RWPE2 (cell line): Measurements from ENCODE around the gene CDC6.

Experiments
- ATAC-seq: fragments of 200-7000 bp; cut with Tn5 transposase; 3 replicates; pipeline ENCODE4 v1.9.1; 2021; ENCODE audit warnings: low read depth
- DNase-seq: peaks from one replicate; pipeline ENCODE4 v3.0.0-alpha.2; 2020; ENCODE audit warnings: low spot score
- H3K27ac ChIP-seq: fragments of 450-650 bp; 2 replicates; pipeline ENCODE4 v1.5.1; 2017; ENCODE audit warnings: mild to moderate bottlenecking; ENCODE audit not compliant: poor library complexity, severe bottlenecking
- H3K27me3 ChIP-seq: fragments of 250-450 bp; sonication (Bioruptor Pico); 2 replicates; pipeline ENCODE4 v1.5.1; 2021; ENCODE audit warnings: mild to moderate bottlenecking, moderate library complexity; ENCODE audit not compliant: insufficient read depth, poor library complexity, severe bottlenecking
- H3K36me3 ChIP-seq: fragments of 250-450 bp; sonication (Bioruptor Pico); 2 replicates; pipeline ENCODE4 v1.5.1; 2020; ENCODE audit warnings: low read depth, mild to moderate bottlenecking, moderate library complexity
- H3K4me1 ChIP-seq: fragments of 250-450 bp; sonication (Bioruptor Pico); 2 replicates; pipeline ENCODE4 v1.5.1; 2021; ENCODE audit warnings: mild to moderate bottlenecking, moderate library complexity; ENCODE audit not compliant: insufficient read depth, poor library complexity, severe bottlenecking
- H3K4me3 ChIP-seq: fragments of 250-450 bp; sonication (Bioruptor Pico); 2 replicates; pipeline ENCODE4 v1.5.1; 2021; ENCODE audit warnings: mild to moderate bottlenecking, moderate library complexity; ENCODE audit not compliant: severe bottlenecking
- H3K9me3 ChIP-seq: fragments of 250-450 bp; sonication (Bioruptor Pico); 2 replicates; pipeline ENCODE4 v1.5.1; 2021; ENCODE audit warnings: mild to moderate bottlenecking, moderate library complexity; ENCODE audit not compliant: severe bottlenecking
- TF ChIP-seq, protein P1 (sequence below): fragments of 450-650 bp; IDR thresholded peaks from one replicate; pipeline ENCODE4 v1.5.1; 2017; ENCODE audit warnings: mild to moderate bottlenecking, moderate library complexity; ENCODE audit not compliant: poor library complexity, severe bottlenecking

Gene CDC6

GRCh38 chr17:40326014-40326831 is 38.5 kb downstream of the CDC6 start:
- Histone ChIP-seq H3K27ac (peak overlapping the region; percentile 97), H3K4me3 (no peak overlapping the region), H3K36me3 (peaks cover 14% of the 10 kb centered on the region), H3K27me3 (no peaks in the 10 kb centered on the region), H3K4me1 (peaks cover 57% of the 10 kb centered on the region), H3K9me3 (no peaks in the 10 kb centered on the region)
- ATAC-seq (no peak), DNase-seq (no peak)
- TF ChIP-seq, protein P1, sequence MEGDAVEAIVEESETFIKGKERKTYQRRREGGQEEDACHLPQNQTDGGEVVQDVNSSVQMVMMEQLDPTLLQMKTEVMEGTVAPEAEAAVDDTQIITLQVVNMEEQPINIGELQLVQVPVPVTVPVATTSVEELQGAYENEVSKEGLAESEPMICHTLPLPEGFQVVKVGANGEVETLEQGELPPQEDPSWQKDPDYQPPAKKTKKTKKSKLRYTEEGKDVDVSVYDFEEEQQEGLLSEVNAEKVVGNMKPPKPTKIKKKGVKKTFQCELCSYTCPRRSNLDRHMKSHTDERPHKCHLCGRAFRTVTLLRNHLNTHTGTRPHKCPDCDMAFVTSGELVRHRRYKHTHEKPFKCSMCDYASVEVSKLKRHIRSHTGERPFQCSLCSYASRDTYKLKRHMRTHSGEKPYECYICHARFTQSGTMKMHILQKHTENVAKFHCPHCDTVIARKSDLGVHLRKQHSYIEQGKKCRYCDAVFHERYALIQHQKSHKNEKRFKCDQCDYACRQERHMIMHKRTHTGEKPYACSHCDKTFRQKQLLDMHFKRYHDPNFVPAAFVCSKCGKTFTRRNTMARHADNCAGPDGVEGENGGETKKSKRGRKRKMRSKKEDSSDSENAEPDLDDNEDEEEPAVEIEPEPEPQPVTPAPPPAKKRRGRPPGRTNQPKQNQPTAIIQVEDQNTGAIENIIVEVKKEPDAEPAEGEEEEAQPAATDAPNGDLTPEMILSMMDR: no peak

GRCh38 chr17:40326832-40327199 is 39.1 kb downstream of the CDC6 start:
- ATAC-seq (no peak), DNase-seq (no peak)
- no peaks in the 10 kb centered on the region for H3K27me3 ChIP-seq
- TF ChIP-seq, protein P1: no peak
- peaks cover 52% of the 10 kb centered on the region for H3K4me1 ChIP-seq
- no peak overlapping the region for H3K4me3 ChIP-seq
- peak overlapping the region; percentile 97 for H3K27ac ChIP-seq
- H3K9me3 ChIP-seq: no peaks in the 10 kb centered on the region
- H3K36me3 ChIP-seq: peaks cover 20% of the 10 kb centered on the region

DNA sequence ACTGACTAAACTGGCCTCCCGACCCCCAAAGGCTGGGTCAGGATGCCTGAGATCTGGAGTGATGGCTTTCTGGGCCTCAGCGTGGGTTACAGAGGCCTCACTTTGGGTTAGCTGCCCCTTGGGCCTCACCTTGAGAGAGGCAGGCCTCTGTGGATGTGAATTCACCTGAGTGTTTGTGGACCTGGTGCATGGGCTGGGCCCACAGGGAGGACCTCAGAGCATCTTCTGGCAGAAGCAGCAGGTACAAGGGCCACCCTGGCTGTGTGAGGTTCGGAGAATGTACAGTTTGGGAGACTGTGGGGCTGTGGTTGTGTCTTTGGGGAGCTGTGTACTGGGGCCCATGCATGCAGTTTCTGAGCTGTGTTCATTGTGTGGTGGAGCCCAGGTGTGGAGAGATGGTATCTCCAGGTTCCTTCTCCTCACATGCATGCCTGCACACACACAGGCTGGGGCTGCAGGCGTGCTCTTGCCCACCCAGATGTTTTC is 39.6 kb downstream of the CDC6 start:
- no peak overlapping the region for H3K4me3 ChIP-seq
- H3K36me3 ChIP-seq: peaks cover 20% of the 10 kb centered on the region
- DNase-seq: no peak
- no peak for ATAC-seq
- H3K9me3 ChIP-seq: no peaks in the 10 kb centered on the region
- TF ChIP-seq, protein P1: no peak
- peak overlapping the region; percentile 97 for H3K27ac ChIP-seq
- no peaks in the 10 kb centered on the region for H3K27me3 ChIP-seq
- H3K4me1 ChIP-seq: peaks cover 47% of the 10 kb centered on the region

DNA sequence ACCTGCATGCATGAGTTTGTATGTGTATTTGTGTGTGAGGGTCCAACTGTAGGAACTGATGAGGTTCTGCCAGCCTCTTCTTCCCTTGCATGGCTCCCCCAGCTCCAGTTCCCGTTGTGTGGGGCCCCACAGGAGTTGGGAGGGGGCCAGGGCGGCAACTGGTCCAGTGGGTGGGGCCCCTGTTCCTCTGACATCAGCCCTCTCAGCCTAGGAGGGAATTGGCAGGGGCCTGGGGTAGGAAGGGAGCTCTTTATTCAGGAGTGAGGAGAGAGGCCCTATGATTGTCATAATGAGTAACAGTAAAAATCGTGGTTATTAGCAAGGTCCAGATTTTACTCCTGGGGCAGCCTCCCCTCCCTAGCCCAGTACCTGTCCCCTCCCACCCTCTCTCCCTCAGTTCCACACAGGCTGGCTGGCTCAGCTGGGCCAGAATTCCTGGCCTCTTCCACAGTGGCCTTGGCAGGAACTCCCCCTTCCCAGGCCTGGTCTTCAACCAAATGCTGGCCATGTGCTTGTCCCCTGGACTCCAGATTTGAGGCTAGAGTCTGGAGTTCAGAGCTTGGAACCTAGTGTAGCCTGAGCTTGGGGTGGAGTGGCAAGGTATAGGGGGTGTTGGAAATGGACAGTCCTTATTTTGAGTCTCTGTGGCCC is 40.2 kb downstream of the CDC6 start:
- peaks cover 25% of the 10 kb centered on the region for H3K36me3 ChIP-seq
- no peaks in the 10 kb centered on the region for H3K27me3 ChIP-seq
- H3K4me3 ChIP-seq: no peak overlapping the region
- no peaks in the 10 kb centered on the region for H3K9me3 ChIP-seq
- TF ChIP-seq, protein P1: no peak
- peaks cover 41% of the 10 kb centered on the region for H3K4me1 ChIP-seq
- H3K27ac ChIP-seq: peak overlapping the region; percentile 97
- ATAC-seq: no peak
- DNase-seq: no peak
